GOT3 (cell line): ENCODE data around the gene SYT7.

Source experiments
- DNase-seq: peaks from one replicate; lab custom pipeline; 2025; ENCODE audit warnings: mixed read lengths; lab: John Stamatoyannopoulos, UW

The SYT7 gene

GRCh38 chr11:61536676-61537270 is 44.1 kb downstream of the SYT7 start:
- no peak for DNase-seq

- DNase-seq = no peak
These were observed 44.7 kb downstream of the SYT7 start for GRCh38 chr11:61535998-61536675.

GRCh38 chr11:61534933-61535839 is 45.7 kb downstream of the SYT7 start:
- no peak for DNase-seq

- DNase-seq = no peak
These were observed 46.6 kb downstream of the SYT7 start for GRCh38 chr11:61534025-61534932.

GRCh38 chr11:61533401-61533800 is 47.5 kb downstream of the SYT7 start:
- DNase-seq = no peak

- DNase-seq = no peak
These were observed 47.9 kb downstream of the SYT7 start for GRCh38 chr11:61533039-61533375.

- no peak for DNase-seq
These were observed 48.5 kb downstream of the SYT7 start for GRCh38 chr11:61532134-61533038.

- DNase-seq = no peak
These were observed 49.8 kb downstream of the SYT7 start for GRCh38 chr11:61531044-61531443.

- DNase-seq = no peak
These were observed 51.2 kb downstream of the SYT7 start for GRCh38 chr11:61529537-61530225.

GRCh38 chr11:61528114-61528513 is 52.8 kb downstream of the SYT7 start:
- no peak for DNase-seq

- DNase-seq = no peak
These were observed 53.7 kb downstream of the SYT7 start for GRCh38 chr11:61526956-61527731.

- DNase-seq = no peak
These were observed 54.6 kb downstream of the SYT7 start for GRCh38 chr11:61526229-61526628.

- no peak for DNase-seq
These were observed 55.8 kb downstream of the SYT7 start for GRCh38 chr11:61524963-61525587.

- no peak for DNase-seq
These were observed 56.4 kb downstream of the SYT7 start for GRCh38 chr11:61524446-61524845.

GRCh38 chr11:61522881-61523280 is 58.0 kb downstream of the SYT7 start:
- no peak for DNase-seq

GRCh38 chr11:61518032-61518795 is 62.7 kb downstream of the SYT7 start:
- DNase-seq = no peak

- no peak for DNase-seq
These were observed 64.0 kb downstream of the SYT7 start for GRCh38 chr11:61516675-61517572.
